ENCODE data around the gene TSEN2. TPM values are rescaled to one million over a fixed set of nuclear protein-coding genes. Genes with fewer than 3 reads are reported as not detected.
A peak's percentile ranks its signal among the peaks of the same experiment; 100 is the strongest.

The TSEN2 gene
- 40.5 and 42.2 TPM in 2 replicates for polyA plus RNA-seq (2014; cell fraction: cytosol; rRNA removed)
- polyA plus RNA-seq (2014; cell fraction: nucleus; rRNA removed), result 45.3 and 70.0 TPM in 2 replicates

GRCh38 chr3:12484198-12484982 lies at the start of gene TSEN2:
TSEN2 (plus strand) TSS chr3:12484480; CDS start chr3:12489801, 5,321 bp downstream.
- DNase-seq (ENCODE audit: low spot score), result peak; percentile 98

GRCh38 chr3:12436514-12437220 lies 47.6 kb upstream of the TSEN2 start:
- no peak for DNase-seq (ENCODE audit: low spot score)

GRCh38 chr3:12437221-12437605 lies 47.1 kb upstream of the TSEN2 start:
- no peak for DNase-seq (ENCODE audit: low spot score)

GRCh38 chr3:12437861-12438260 lies 46.4 kb upstream of the TSEN2 start:
- DNase-seq (ENCODE audit: low spot score), result no peak

- DNase-seq (ENCODE audit: low spot score), result no peak
These were observed 46.0 kb upstream of the TSEN2 start for GRCh38 chr3:12438318-12438717.

- DNase-seq (ENCODE audit: low spot score), result no peak
These were observed 44.9 kb upstream of the TSEN2 start for GRCh38 chr3:12439161-12439940.

- DNase-seq (ENCODE audit: low spot score), result peak; percentile 73
These were observed 43.2 kb upstream of the TSEN2 start for GRCh38 chr3:12440927-12441714.

- DNase-seq (ENCODE audit: low spot score), result no peak
These were observed 41.4 kb upstream of the TSEN2 start for GRCh38 chr3:12442654-12443501.

- DNase-seq (ENCODE audit: low spot score), result no peak
These were observed 40.3 kb upstream of the TSEN2 start for GRCh38 chr3:12443781-12444522.

- peak; percentile 66 for DNase-seq (ENCODE audit: low spot score)
These were observed 39.5 kb upstream of the TSEN2 start for GRCh38 chr3:12444582-12445471.

- no peak for DNase-seq (ENCODE audit: low spot score)
These were observed 38.6 kb upstream of the TSEN2 start for GRCh38 chr3:12445523-12446240.

GRCh38 chr3:12446298-12446697 lies 38.0 kb upstream of the TSEN2 start:
- no peak for DNase-seq (ENCODE audit: low spot score)

- no peak for DNase-seq (ENCODE audit: low spot score)
These were observed 37.2 kb upstream of the TSEN2 start for GRCh38 chr3:12447075-12447474.

- DNase-seq (ENCODE audit: low spot score), result peak; percentile 48
These were observed 35.7 kb upstream of the TSEN2 start for GRCh38 chr3:12448404-12449202.

- DNase-seq (ENCODE audit: low spot score), result peak; percentile 68
These were observed 34.2 kb upstream of the TSEN2 start for GRCh38 chr3:12449889-12450682.

GRCh38 chr3:12451481-12451880 lies 32.8 kb upstream of the TSEN2 start:
- no peak for DNase-seq (ENCODE audit: low spot score)

All from SK-N-DZ (cell line).